ENCODE measurements around the gene UTP18.

DNA sequence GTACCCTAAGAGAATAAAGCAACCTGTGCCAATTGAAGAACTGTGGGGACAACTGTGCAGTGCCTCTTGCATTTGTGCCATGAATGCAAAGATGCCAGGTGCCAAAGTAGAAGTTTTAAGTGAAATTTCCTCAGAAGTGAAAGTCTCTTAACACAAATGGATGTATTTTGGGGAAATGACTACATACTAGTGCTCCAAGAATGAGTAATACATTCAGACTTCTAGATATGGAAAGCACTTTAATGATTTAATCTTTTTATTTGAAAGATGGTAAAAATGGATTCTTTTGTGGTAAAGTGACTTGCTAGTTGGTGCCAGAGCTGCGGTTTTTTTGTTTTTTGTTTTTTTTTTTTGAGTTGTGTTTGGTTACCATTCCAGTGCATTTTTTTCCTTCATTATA lies 15.0 kb downstream of the UTP18 start:
- TF ChIP-seq CTCF (CRISPR knock-in tag; IDR thresholded peaks at IDR 0.05) = no peak
- TF ChIP-seq, protein P1, sequence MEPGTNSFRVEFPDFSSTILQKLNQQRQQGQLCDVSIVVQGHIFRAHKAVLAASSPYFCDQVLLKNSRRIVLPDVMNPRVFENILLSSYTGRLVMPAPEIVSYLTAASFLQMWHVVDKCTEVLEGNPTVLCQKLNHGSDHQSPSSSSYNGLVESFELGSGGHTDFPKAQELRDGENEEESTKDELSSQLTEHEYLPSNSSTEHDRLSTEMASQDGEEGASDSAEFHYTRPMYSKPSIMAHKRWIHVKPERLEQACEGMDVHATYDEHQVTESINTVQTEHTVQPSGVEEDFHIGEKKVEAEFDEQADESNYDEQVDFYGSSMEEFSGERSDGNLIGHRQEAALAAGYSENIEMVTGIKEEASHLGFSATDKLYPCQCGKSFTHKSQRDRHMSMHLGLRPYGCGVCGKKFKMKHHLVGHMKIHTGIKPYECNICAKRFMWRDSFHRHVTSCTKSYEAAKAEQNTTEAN (CRISPR knock-in tag; conservative IDR thresholded peaks at IDR 0.05) = no peak
- no peak for TF ChIP-seq NR1H2 (CRISPR knock-in tag; IDR thresholded peaks at IDR 0.05; ENCODE audit: borderline replicate concordance, low read depth)
- no peak for TF ChIP-seq HCFC1 (IDR thresholded peaks at IDR 0.05; ENCODE audit: low read depth, low read length)
- no peak for TF ChIP-seq ZNF20 (CRISPR knock-in tag; IDR thresholded peaks at IDR 0.05)

Measured in HepG2 (cell line).